OCI-LY1 (cell line): ENCODE measurements around the gene CEP128.

Experiments
- H2AFZ ChIP-seq: fragments of 200-600 bp; sonication (generic), shearing (Covaris generic); 2 replicates; pipeline ENCODE4 v1.6.0; 2014; ENCODE audit warnings: antibody characterized with exemption, mild to moderate bottlenecking, low read length
- H3F3A ChIP-seq: fragments of 200-600 bp; sonication (generic), shearing (Covaris generic); 2 replicates; pipeline ENCODE4 v1.6.0; 2014; ENCODE audit warnings: mild to moderate bottlenecking, antibody characterized with exemption, low read length, moderate library complexity; ENCODE audit not compliant: insufficient read depth
- H3K27ac ChIP-seq: fragments of 200-600 bp; sonication (generic); 2 replicates; pipeline ENCODE4 v1.5.1; 2014; ENCODE audit warnings: low read length, mixed run types, mild to moderate bottlenecking, low read depth; ENCODE audit not compliant: poor library complexity, severe bottlenecking
- H3K27me3 ChIP-seq: fragments of 200-600 bp; sonication (generic); 2 replicates; pipeline ENCODE4 v1.6.0; 2014; ENCODE audit warnings: antibody characterized with exemption, mild to moderate bottlenecking, low read length, moderate library complexity; ENCODE audit not compliant: insufficient read depth
- H3K36me3 ChIP-seq: fragments of 200-600 bp; sonication (generic); 2 replicates; pipeline ENCODE4 v1.6.1; 2014; ENCODE audit warnings: mild to moderate bottlenecking, antibody characterized with exemption, low read length, moderate library complexity, mixed read lengths; ENCODE audit not compliant: insufficient read depth
- H3K4me1 ChIP-seq: fragments of 200-600 bp; sonication (generic); 2 replicates; pipeline ENCODE4 v1.5.1; 2014; ENCODE audit warnings: mild to moderate bottlenecking, low read length, moderate library complexity; ENCODE audit not compliant: insufficient read depth, severe bottlenecking
- H3K4me2 ChIP-seq: fragments of 200-600 bp; sonication (generic), shearing (Covaris generic); 2 replicates; pipeline ENCODE4 v1.6.1; 2014; ENCODE audit warnings: low read length
- H3K4me3 ChIP-seq: fragments of 200-600 bp; sonication (generic); 2 replicates; pipeline ENCODE4 v1.5.1; 2014; ENCODE audit warnings: low read length, low read depth, mild to moderate bottlenecking, mixed read lengths; ENCODE audit not compliant: poor library complexity, severe bottlenecking
- H3K79me2 ChIP-seq: fragments of 200-600 bp; shearing (Covaris generic); 2 replicates; pipeline ENCODE4 v1.6.1; 2016; ENCODE audit warnings: mixed run types, low read length, mixed read lengths; ENCODE audit not compliant: insufficient read depth
- H3K9ac ChIP-seq: fragments of 200-600 bp; sonication (generic), shearing (Covaris generic); 2 replicates; pipeline ENCODE4 v1.6.1; 2014; ENCODE audit warnings: mild to moderate bottlenecking, low read length, mixed read lengths
- H3K9me2 ChIP-seq: fragments of 200-600 bp; sonication (generic), shearing (Covaris generic); 2 replicates; pipeline ENCODE4 v1.6.1; 2014; ENCODE audit warnings: low read depth, mild to moderate bottlenecking, low read length, mixed read lengths
- H3K9me3 ChIP-seq: fragments of 200-600 bp; shearing (Covaris generic); 2 replicates; pipeline ENCODE4 v1.6.1; 2014; ENCODE audit warnings: low read length, mixed read lengths
- H4K20me1 ChIP-seq: fragments of 200-600 bp; sonication (generic), shearing (Covaris generic); 2 replicates; pipeline ENCODE4 v1.6.0; 2016; ENCODE audit warnings: mild to moderate bottlenecking, low read length; ENCODE audit not compliant: insufficient read depth
- CTCF ChIP-seq: fragments of 200-600 bp; sonication (generic), shearing (Covaris generic); IDR thresholded peaks from 2 replicates; pipeline ENCODE4 v1.5.1; 2017; ENCODE audit warnings: mild to moderate bottlenecking, antibody characterized with exemption, low read length, moderate library complexity, mixed read lengths
- EZH2 ChIP-seq: fragments of 200-600 bp; sonication (generic), shearing (Covaris generic); IDR thresholded peaks from 2 replicates; pipeline ENCODE4 v1.8.0; 2017; ENCODE audit warnings: borderline replicate concordance, mixed run types, mild to moderate bottlenecking, antibody characterized with exemption, low read length, moderate library complexity, mixed read lengths

Gene CEP128

DNA sequence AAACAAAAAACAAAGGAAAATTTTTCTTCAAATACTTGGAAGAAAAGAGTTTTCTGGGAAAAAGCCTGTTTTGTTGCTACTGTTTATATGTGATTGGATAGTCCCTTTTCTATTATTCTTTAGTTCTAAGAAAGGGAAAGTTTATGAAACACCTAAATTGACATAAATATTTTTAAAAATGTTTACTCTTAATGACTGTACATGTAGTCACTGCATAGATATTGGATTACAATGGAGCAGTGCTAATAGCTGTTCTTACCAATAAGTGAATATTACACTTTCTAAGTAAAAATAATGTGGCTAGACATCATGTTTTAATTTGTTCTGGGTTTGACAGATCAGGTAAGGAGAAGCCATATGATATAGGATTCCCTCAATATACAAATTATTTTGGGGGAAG, 377.5 kb downstream of the CEP128 start:
- Histone ChIP-seq H4K20me1 (no peaks in the 10 kb centered on the region), H3K36me3 (no peaks in the 10 kb centered on the region), H3K4me3 (no peak overlapping the region), H3K9me2 (no peaks in the 10 kb centered on the region), H3K9ac (no peak overlapping the region), H3K27me3 (no peaks in the 10 kb centered on the region), H3K4me2 (no peak overlapping the region), H3K9me3 (no peaks in the 10 kb centered on the region), H3K79me2 (no peaks in the 10 kb centered on the region), H3K27ac (no peak overlapping the region), H3K4me1 (no peaks in the 10 kb centered on the region), H3F3A (no peaks in the 10 kb centered on the region), H2AFZ (no peak overlapping the region)
- TF ChIP-seq CTCF (no peak), EZH2 (no peak)

- Histone ChIP-seq H3K4me1 (no peaks in the 10 kb centered on the region), H3K36me3 (no peaks in the 10 kb centered on the region), H3K4me2 (no peak overlapping the region), H3K27me3 (no peaks in the 10 kb centered on the region), H3K9me3 (no peaks in the 10 kb centered on the region), H3K79me2 (no peaks in the 10 kb centered on the region), H3K9me2 (no peaks in the 10 kb centered on the region), H3K4me3 (no peak overlapping the region), H4K20me1 (no peaks in the 10 kb centered on the region), H3F3A (no peaks in the 10 kb centered on the region), H3K9ac (no peak overlapping the region), H2AFZ (no peak overlapping the region), H3K27ac (no peak overlapping the region)
- no peak for TF ChIP-seq EZH2
- TF ChIP-seq CTCF: no peak
Measured at GRCh38 chr14:80560800-80561657, 380.5 kb downstream of the CEP128 start.

DNA sequence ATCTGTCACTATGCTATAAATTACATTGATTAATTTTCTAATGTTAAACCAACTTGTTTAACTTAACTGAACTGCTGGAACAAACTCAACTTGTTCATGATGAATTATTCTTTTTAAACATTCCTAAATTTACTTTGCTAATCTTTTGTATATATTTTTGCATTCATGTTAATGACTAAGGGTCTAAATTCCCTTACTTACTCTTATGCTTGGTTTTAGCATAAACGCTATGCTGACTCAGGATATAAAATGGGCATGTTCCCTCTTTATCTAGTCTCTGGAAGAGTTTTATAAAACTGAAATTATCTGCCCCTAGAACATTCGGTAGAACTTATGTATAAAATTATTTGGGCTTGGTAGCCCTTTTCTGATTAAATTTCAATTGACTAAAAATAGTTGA, 387.4 kb downstream of the CEP128 start:
- no peaks in the 10 kb centered on the region for H3K4me1 ChIP-seq
- H3K27ac ChIP-seq: no peak overlapping the region
- no peak overlapping the region for H3K4me2 ChIP-seq
- H2AFZ ChIP-seq: no peak overlapping the region
- no peak overlapping the region for H3K9ac ChIP-seq
- no peaks in the 10 kb centered on the region for H3K9me3 ChIP-seq
- no peak for TF ChIP-seq EZH2
- no peak for TF ChIP-seq CTCF
- no peaks in the 10 kb centered on the region for H3K79me2 ChIP-seq
- H3K4me3 ChIP-seq: no peak overlapping the region
- H3K27me3 ChIP-seq: no peaks in the 10 kb centered on the region
- H4K20me1 ChIP-seq: no peaks in the 10 kb centered on the region
- H3K36me3 ChIP-seq: no peaks in the 10 kb centered on the region
- H3K9me2 ChIP-seq: no peaks in the 10 kb centered on the region
- H3F3A ChIP-seq: no peaks in the 10 kb centered on the region
